ENCODE measurements around the gene CACNA1S. TPM values are rescaled to one million over a fixed set of nuclear protein-coding genes. Genes with fewer than 3 reads are reported as not detected.

CACNA1S gene
- total and polyA plus RNA-seq, 12 donors, result under 0.01 to 0.09 (median 0.05) TPM; not detected in 7

DNA sequence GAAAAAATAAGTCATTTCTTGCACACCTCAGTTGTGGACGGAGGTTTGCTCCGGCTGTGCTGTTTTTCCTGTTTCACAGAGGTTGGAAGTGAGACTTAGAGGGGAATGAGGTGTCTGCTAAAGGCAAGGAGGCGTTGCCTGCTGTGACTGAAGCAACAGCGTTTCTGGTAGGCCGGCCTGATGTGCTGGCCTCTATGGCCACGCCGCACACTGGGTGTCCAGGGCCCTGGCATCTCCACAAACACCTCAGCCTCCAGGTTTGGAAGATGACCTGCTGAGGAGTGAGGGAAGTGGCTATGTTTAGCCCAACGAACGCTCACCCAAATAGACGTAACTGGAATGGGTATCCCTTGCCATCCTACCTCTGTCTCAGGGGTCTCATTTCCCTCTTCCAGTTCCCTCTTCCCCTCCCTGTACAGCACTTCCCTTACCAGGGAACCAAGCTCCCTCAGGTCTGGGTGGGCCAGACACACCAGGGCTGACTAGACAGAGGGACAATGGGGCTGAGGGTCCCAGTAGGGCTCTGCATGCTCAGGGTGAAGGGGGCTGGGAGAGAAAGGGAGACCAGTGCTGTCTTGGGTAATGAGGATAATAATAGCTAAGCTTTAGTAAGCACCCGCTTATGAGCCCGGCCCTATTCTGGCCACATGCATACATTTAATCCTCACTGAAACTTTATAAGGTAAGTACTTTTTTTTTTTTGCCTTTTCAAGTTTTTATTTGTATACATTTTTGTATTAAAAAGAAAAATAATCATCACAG lies 11.9 kb downstream of the CACNA1S start:
- TF ChIP-seq CTCF (IDR thresholded peaks at IDR 0.05), result no peak
- Histone ChIP-seq H3K36me3 (no peaks in the 10 kb centered on the region), H3K4me1 (no peaks in the 10 kb centered on the region), H3K27me3 (peaks cover 0 to 11% (median 0%) of the 10 kb centered on the region in 7 donors), H3K9me3 (no peaks in the 10 kb centered on the region), H3K27ac (no peak overlapping the region), H3K4me3 (no peak overlapping the region)
- DNase-seq (no peak), ATAC-seq (no peak)
- intact Hi-C loops (cut with DNase I), result no loop called here
- 91 to 92% methylated on average over 12 of the region's 12 CpGs for WGBS, 2 donors

GRCh38 chr1:201098992-201099677 lies 13.1 kb downstream of the CACNA1S start:
- TF ChIP-seq CTCF (IDR thresholded peaks at IDR 0.05), result no peak
- Histone ChIP-seq H3K36me3 (no peaks in the 10 kb centered on the region), H3K27ac (no peak overlapping the region), H3K9me3 (no peaks in the 10 kb centered on the region), H3K4me3 (no peak overlapping the region), H3K4me1 (no peaks in the 10 kb centered on the region), H3K27me3 (peaks cover 0 to 11% (median 0%) of the 10 kb centered on the region in 7 donors)
- 69 to 79% methylated on average over 5 of the region's 5 CpGs for WGBS, 2 donors
- ATAC-seq (no peak), DNase-seq (no peak)
- intact Hi-C loops (cut with DNase I), result loop anchor here in 1 of 10 donors (10.0 kb wide), 1 partner anchor 116 kb away; no protein-coding TSS in a partner anchor

- no peak for ATAC-seq
- Histone ChIP-seq H3K36me3 (no peaks in the 10 kb centered on the region), H3K4me1 (no peaks in the 10 kb centered on the region), H3K4me3 (no peak overlapping the region), H3K27ac (no peak overlapping the region), H3K9me3 (no peaks in the 10 kb centered on the region), H3K27me3 (peaks cover 0 to 11% (median 0%) of the 10 kb centered on the region in 7 donors)
- intact Hi-C loops (cut with DNase I), result loop anchor here in 1 of 10 donors (10.0 kb wide), 1 partner anchor 118 kb away; no protein-coding TSS in a partner anchor
- WGBS, 2 donors, result 84 to 88% methylated on average over 17 of the region's 17 CpGs
- no peak for DNase-seq
- no peak for TF ChIP-seq CTCF (IDR thresholded peaks at IDR 0.05)
Observed at GRCh38 chr1:201096977-201097856, 15.0 kb downstream of the CACNA1S start.

GRCh38 chr1:201096041-201096461 lies 16.2 kb downstream of the CACNA1S start:
- intact Hi-C loops (cut with DNase I), result loop anchor here in 1 of 10 donors (10.0 kb wide), 1 partner anchor 119 kb away; no protein-coding TSS in a partner anchor
- no peaks in the 10 kb centered on the region for H3K36me3 ChIP-seq
- TF ChIP-seq CTCF (IDR thresholded peaks at IDR 0.05), result no peak
- no peaks in the 10 kb centered on the region for H3K4me1 ChIP-seq
- 70 to 84% methylated on average over 5 of the region's 5 CpGs for WGBS, 2 donors
- ATAC-seq, result no peak
- H3K9me3 ChIP-seq, result no peaks in the 10 kb centered on the region
- peaks cover 0 to 8% (median 0%) of the 10 kb centered on the region in 7 donors for H3K27me3 ChIP-seq
- H3K27ac ChIP-seq, result no peak overlapping the region
- DNase-seq, result no peak
- H3K4me3 ChIP-seq, result no peak overlapping the region
